Neural cell (in vitro differentiated cells): ENCODE data around the gene ZNF639. TPM values are rescaled to one million over a fixed set of nuclear protein-coding genes. Genes with fewer than 3 reads are reported as not detected.

ENCODE experiments used
- H2AFZ ChIP-seq: fragments of 200-600, 300-800 bp; sonication (generic), shearing (Covaris generic); 2 replicates; pipeline ENCODE4 v1.6.0; 2014; ENCODE audit warnings: low read depth, mild to moderate bottlenecking, antibody characterized with exemption, low read length, moderate library complexity
- H3F3A ChIP-seq: fragments of 200-600 bp; shearing (Covaris generic); 2 replicates; pipeline ENCODE4 v1.6.1; 2016; ENCODE audit warnings: mild to moderate bottlenecking, moderate library complexity, mixed read lengths, antibody characterized with exemption, low read length; ENCODE audit not compliant: insufficient read depth, poor library complexity, severe bottlenecking
- H3K27ac ChIP-seq: fragments of 200-600, 300-800 bp; sonication (generic), shearing (Covaris generic); 2 replicates; pipeline ENCODE4 v1.5.1; 2014; ENCODE audit warnings: mild to moderate bottlenecking, low read length, moderate library complexity
- H3K27me3 ChIP-seq: fragments of 300-800, 200-600 bp; sonication (generic), shearing (Covaris generic); 2 replicates; pipeline ENCODE4 v1.6.0; 2014; ENCODE audit warnings: mild to moderate bottlenecking, low read depth, low read length, moderate library complexity; ENCODE audit not compliant: insufficient read depth
- H3K36me3 ChIP-seq: fragments of 300-800, 200-600 bp; sonication (generic), shearing (Covaris generic); 2 replicates; pipeline ENCODE4 v1.5.1; 2014; ENCODE audit warnings: mild to moderate bottlenecking, antibody characterized with exemption, low read length, moderate library complexity; ENCODE audit not compliant: insufficient read depth
- H3K4me2 ChIP-seq: fragments of 300-800, 200-600 bp; sonication (generic), shearing (Covaris generic); 2 replicates; pipeline ENCODE4 v1.6.0; 2014; ENCODE audit warnings: mild to moderate bottlenecking, low read length
- H3K4me3 ChIP-seq: fragments of 300-800, 200-600 bp; sonication (generic), shearing (Covaris generic); 2 replicates; pipeline ENCODE4 v1.5.1; 2014; ENCODE audit warnings: mild to moderate bottlenecking, low read length, moderate library complexity
- H3K79me2 ChIP-seq: fragments of 200-600 bp; shearing (Covaris generic); replicated peaks from 2 replicates; pipeline ENCODE4 v1.6.0; 2014; ENCODE audit warnings: mild to moderate bottlenecking, low read length, moderate library complexity; ENCODE audit not compliant: insufficient read depth
- H3K9ac ChIP-seq: fragments of 300-800, 200-600 bp; sonication (generic), shearing (Covaris generic); 2 replicates; pipeline ENCODE4 v1.6.1; 2016; ENCODE audit warnings: mild to moderate bottlenecking, low read length, mixed read lengths
- H3K9me2 ChIP-seq: fragments of 200-600 bp; shearing (Covaris generic); 2 replicates; pipeline ENCODE4 v1.6.1; 2016; ENCODE audit warnings: mild to moderate bottlenecking, low read length, mixed read lengths; ENCODE audit not compliant: insufficient read depth
- H3K9me3 ChIP-seq: fragments of 200-600, 300-800 bp; sonication (generic), shearing (Covaris generic); 2 replicates; pipeline ENCODE4 v1.6.1; 2016; ENCODE audit warnings: mild to moderate bottlenecking, mixed run types, low read length, moderate library complexity, mixed read lengths
- H4K20me1 ChIP-seq: fragments of 200-600 bp; shearing (Covaris generic); 2 replicates; pipeline ENCODE4 v1.6.1; 2016; ENCODE audit warnings: mild to moderate bottlenecking, mixed run types; ENCODE audit not compliant: insufficient read depth
- CTCF ChIP-seq: fragments of 450-650 bp; IDR thresholded peaks from 2 replicates; pipeline ENCODE4 v1.5.1; 2014; ENCODE audit warnings: antibody characterized with exemption, mild to moderate bottlenecking, moderate library complexity; ENCODE audit not compliant: poor library complexity, severe bottlenecking
- EP300 ChIP-seq: fragments of 450-650 bp; conservative IDR thresholded peaks from 2 replicates; pipeline ENCODE4 v1.6.1; 2014; ENCODE audit warnings: antibody characterized with exemption, mild to moderate bottlenecking, moderate library complexity; ENCODE audit not compliant: poor library complexity, severe bottlenecking
- EZH2 ChIP-seq: fragments of 200-600, 300-800 bp; shearing (Covaris generic), sonication (generic); IDR thresholded peaks from 2 replicates; pipeline ENCODE4 v1.6.1; 2014; ENCODE audit warnings: antibody characterized with exemption, low read length, borderline replicate concordance, mild to moderate bottlenecking; ENCODE audit not compliant: insufficient read depth, poor library complexity, severe bottlenecking
- MXI1 ChIP-seq: fragments of 450-650 bp; conservative IDR thresholded peaks from 2 replicates; pipeline ENCODE4 v1.6.1; 2014; ENCODE audit warnings: antibody characterized with exemption, mild to moderate bottlenecking; ENCODE audit not compliant: poor library complexity, severe bottlenecking
- POLR2AphosphoS5 ChIP-seq: IDR thresholded peaks from 2 replicates; pipeline ENCODE4 v1.6.1; 2012
- RAD21 ChIP-seq: fragments of 450-650 bp; conservative IDR thresholded peaks from 2 replicates; pipeline ENCODE4 v1.6.1; 2014; ENCODE audit warnings: antibody characterized with exemption, mild to moderate bottlenecking, moderate library complexity
- REST ChIP-seq: IDR thresholded peaks from 2 replicates; pipeline ENCODE4 v1.6.1; 2012; ENCODE audit warnings: borderline replicate concordance
- SMC3 ChIP-seq: fragments of 450-650 bp; conservative IDR thresholded peaks from 2 replicates; pipeline ENCODE4 v1.6.1; 2014; ENCODE audit warnings: antibody characterized with exemption, mild to moderate bottlenecking, moderate library complexity; ENCODE audit not compliant: poor library complexity
- TAF1 ChIP-seq: IDR thresholded peaks from 2 replicates; pipeline ENCODE4 v1.6.1; 2012; ENCODE audit warnings: low read depth
- polyA plus RNA-seq: library from polyadenylated mRNA; depleted of rRNA; stranded (reverse); fragments of >200 nt; gene quantifications from 2 replicates; pipeline ENCODE4 v1.2.3, GENCODE V29; 2014

The ZNF639 gene
- polyA plus RNA-seq, 1 donor from 2014 or later, result 100 TPM

- H3K36me3 ChIP-seq, result no peaks in the 10 kb centered on the region
- no peaks in the 10 kb centered on the region for H3K79me2 ChIP-seq
- no peak overlapping the region for H3K4me3 ChIP-seq
- H2AFZ ChIP-seq, result no peak overlapping the region
- TF ChIP-seq CTCF (no peak), POLR2AphosphoS5 (no peak), REST (no peak), EP300 (no peak), EZH2 (no peak), SMC3 (no peak), RAD21 (no peak)
- H3K9me3 ChIP-seq, result no peaks in the 10 kb centered on the region
- no peaks in the 10 kb centered on the region for H3K9me2 ChIP-seq
- no peak overlapping the region for H3K4me2 ChIP-seq
- H3K27me3 ChIP-seq, result no peaks in the 10 kb centered on the region
- H4K20me1 ChIP-seq, result no peaks in the 10 kb centered on the region
- H3K27ac ChIP-seq, result no peak overlapping the region
- no peak overlapping the region for H3K9ac ChIP-seq
- H3F3A ChIP-seq, result no peaks in the 10 kb centered on the region
Measured at GRCh38 chr3:179309225-179310078, 13.4 kb upstream of the ZNF639 start.

GRCh38 chr3:179318876-179319275 is 4.0 kb upstream of the ZNF639 start:
- H3K9me3 ChIP-seq, result no peaks in the 10 kb centered on the region
- no peaks in the 10 kb centered on the region for H3K27me3 ChIP-seq
- no peaks in the 10 kb centered on the region for H4K20me1 ChIP-seq
- no peaks in the 10 kb centered on the region for H3K9me2 ChIP-seq
- peaks cover 2% of the 10 kb centered on the region for H3K79me2 ChIP-seq
- no peak overlapping the region for H3K27ac ChIP-seq
- H3F3A ChIP-seq, result peaks cover 10% of the 10 kb centered on the region
- no peak overlapping the region for H2AFZ ChIP-seq
- no peak overlapping the region for H3K9ac ChIP-seq
- H3K36me3 ChIP-seq, result no peaks in the 10 kb centered on the region
- no peak overlapping the region for H3K4me3 ChIP-seq
- H3K4me2 ChIP-seq, result no peak overlapping the region
- TF ChIP-seq SMC3, result no peak
- no peak for TF ChIP-seq MXI1
- TF ChIP-seq EZH2, result no peak
- no peak for TF ChIP-seq REST
- no peak for TF ChIP-seq POLR2AphosphoS5
- TF ChIP-seq RAD21, result no peak
- no peak for TF ChIP-seq EP300
- no peak for TF ChIP-seq TAF1
